CD4-positive, alpha-beta T cell treated with Interferon alpha-2 for 1 hour (primary cell): ENCODE measurements around the gene RNPEPL1.

Experiments used
- DNase-seq, 2 donors: peaks; one replicate each; pipeline ENCODE4 v3.0.0-alpha.2; 2020 to 2022

The RNPEPL1 gene

GRCh38 chr2:240605867-240606743 is 37.8 kb downstream of the RNPEPL1 start:
- DNase-seq: no peak

GRCh38 chr2:240611601-240612210 is 43.4 kb downstream of the RNPEPL1 start:
- no peak for DNase-seq

- no peak for DNase-seq
Observed at GRCh38 chr2:240613781-240614180, 45.5 kb downstream of the RNPEPL1 start.

- no peak for DNase-seq
Observed at GRCh38 chr2:240614391-240614790, 46.1 kb downstream of the RNPEPL1 start.

GRCh38 chr2:240615396-240615795 is 47.1 kb downstream of the RNPEPL1 start:
- DNase-seq: no peak

GRCh38 chr2:240615820-240616547 is 47.7 kb downstream of the RNPEPL1 start:
- DNase-seq: no peak

- peak in 1 of 2 donors; percentile 1 for DNase-seq
Observed at GRCh38 chr2:240616860-240617666, 48.8 kb downstream of the RNPEPL1 start.

GRCh38 chr2:240618776-240619175 is 50.5 kb downstream of the RNPEPL1 start:
- DNase-seq: no peak

- peak in 1 of 2 donors; percentile 1 for DNase-seq
Observed at GRCh38 chr2:240619506-240620148, 51.3 kb downstream of the RNPEPL1 start.

GRCh38 chr2:240620149-240620731 is 52.0 kb downstream of the RNPEPL1 start:
- DNase-seq: peak in 1 of 2 donors; percentile 0

- DNase-seq: peak in 1 of 2 donors; percentile 23
Observed at GRCh38 chr2:240620859-240621258, 52.6 kb downstream of the RNPEPL1 start.

GRCh38 chr2:240622060-240622411 is 53.8 kb downstream of the RNPEPL1 start:
- no peak for DNase-seq

- peak; percentile 59 to 62 for DNase-seq
Observed at GRCh38 chr2:240622531-240623235, 54.4 kb downstream of the RNPEPL1 start.

- no peak for DNase-seq
Observed at GRCh38 chr2:240623531-240624010, 55.3 kb downstream of the RNPEPL1 start.

GRCh38 chr2:240624011-240624949 is 56.0 kb downstream of the RNPEPL1 start:
- DNase-seq: no peak

GRCh38 chr2:240624950-240625621 is 56.8 kb downstream of the RNPEPL1 start, which contains the start of gene GPR35:
Gene GPR35 (plus strand): TSS chr2:240625480. CDS start chr2:240629953, 4,473 bp downstream.
- DNase-seq: peak; percentile 88 to 89

- peak; percentile 25 to 47 for DNase-seq
Observed at GRCh38 chr2:240626531-240627300, 58.4 kb downstream of the RNPEPL1 start.
